Neural crest cell (in vitro differentiated cells): ENCODE results near the gene FRK. TPM values are rescaled to one million over a fixed set of nuclear protein-coding genes. Genes with fewer than 3 reads are reported as not detected.
"Not testable (repeated sequence)": the region's sequence is repeated elsewhere in the genome, so short reads cannot be mapped to it uniquely, and the experiment has no call there.

Source experiments
- DNase-seq: peaks from one replicate; pipeline ENCODE4 v3.0.0; 2021; ENCODE audit warnings: low read depth, mixed read lengths, low spot score
- H3K27ac Mint-ChIP-seq: one replicate; pipeline ENCODE4 v1.8.0; 2021; ENCODE audit warnings: mild to moderate bottlenecking, mixed read lengths; ENCODE audit not compliant: unreplicated experiment
- H3K27me3 Mint-ChIP-seq: 2 replicates; pipeline ENCODE4 v1.8.0; 2021; ENCODE audit warnings: low read depth, mild to moderate bottlenecking, mixed read lengths
- H3K36me3 Mint-ChIP-seq: 2 replicates; pipeline ENCODE4 v1.8.0; 2021; ENCODE audit warnings: low read depth, mild to moderate bottlenecking, mixed read lengths
- H3K4me1 Mint-ChIP-seq: 2 replicates; pipeline ENCODE4 v1.8.0; 2021; ENCODE audit warnings: mixed read lengths
- H3K4me3 Mint-ChIP-seq: one replicate; pipeline ENCODE4 v1.8.0; 2021; ENCODE audit warnings: mild to moderate bottlenecking, mixed read lengths
- H3K9me3 Mint-ChIP-seq: 2 replicates; pipeline ENCODE4 v1.8.0; 2021; ENCODE audit warnings: mixed read lengths
- total RNA-seq: library from RNA; stranded (reverse); gene quantifications from 2 replicates; pipeline ENCODE4 v1.2.1, GENCODE V29; 2021
- TF ChIP-seq, protein P1 (sequence below): fragments of 200-600 bp; sonication (generic); conservative IDR thresholded peaks from 2 replicates; pipeline ENCODE4 v1.5.0; 2021; ENCODE audit warnings: antibody characterized with exemption, mild to moderate bottlenecking

Gene FRK
- total RNA-seq, 1 donor from 2014 or later, result 0.12 TPM

DNA sequence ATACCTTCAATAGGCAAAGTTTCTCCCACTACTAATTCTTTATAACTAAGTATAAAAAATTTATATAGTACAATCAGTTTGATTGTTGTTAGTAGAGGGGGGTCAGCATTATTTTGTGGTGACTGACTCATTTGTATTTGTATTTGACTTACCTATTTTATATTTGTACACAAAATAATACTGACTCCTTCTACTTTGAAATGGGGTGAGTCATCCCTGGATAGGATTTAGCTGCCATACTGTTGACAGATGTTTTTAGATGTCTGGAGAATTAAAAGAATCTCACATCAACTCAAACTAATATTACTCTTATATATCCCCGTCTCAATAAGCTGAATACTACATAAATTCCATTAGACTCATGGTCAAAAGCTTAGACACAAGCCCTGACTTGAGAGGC lies 114.9 kb downstream of the FRK start:
- Mint-ChIP-seq H3K9me3 (peaks cover 4% of the 10 kb centered on the region), H3K4me1 (no peaks in the 10 kb centered on the region), H3K36me3 (no peaks in the 10 kb centered on the region), H3K27me3 (no peaks in the 10 kb centered on the region), H3K27ac (no peak overlapping the region), H3K4me3 (no peak overlapping the region)
- DNase-seq, result no peak
- TF ChIP-seq, protein P1, sequence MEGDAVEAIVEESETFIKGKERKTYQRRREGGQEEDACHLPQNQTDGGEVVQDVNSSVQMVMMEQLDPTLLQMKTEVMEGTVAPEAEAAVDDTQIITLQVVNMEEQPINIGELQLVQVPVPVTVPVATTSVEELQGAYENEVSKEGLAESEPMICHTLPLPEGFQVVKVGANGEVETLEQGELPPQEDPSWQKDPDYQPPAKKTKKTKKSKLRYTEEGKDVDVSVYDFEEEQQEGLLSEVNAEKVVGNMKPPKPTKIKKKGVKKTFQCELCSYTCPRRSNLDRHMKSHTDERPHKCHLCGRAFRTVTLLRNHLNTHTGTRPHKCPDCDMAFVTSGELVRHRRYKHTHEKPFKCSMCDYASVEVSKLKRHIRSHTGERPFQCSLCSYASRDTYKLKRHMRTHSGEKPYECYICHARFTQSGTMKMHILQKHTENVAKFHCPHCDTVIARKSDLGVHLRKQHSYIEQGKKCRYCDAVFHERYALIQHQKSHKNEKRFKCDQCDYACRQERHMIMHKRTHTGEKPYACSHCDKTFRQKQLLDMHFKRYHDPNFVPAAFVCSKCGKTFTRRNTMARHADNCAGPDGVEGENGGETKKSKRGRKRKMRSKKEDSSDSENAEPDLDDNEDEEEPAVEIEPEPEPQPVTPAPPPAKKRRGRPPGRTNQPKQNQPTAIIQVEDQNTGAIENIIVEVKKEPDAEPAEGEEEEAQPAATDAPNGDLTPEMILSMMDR, result no peak

DNA sequence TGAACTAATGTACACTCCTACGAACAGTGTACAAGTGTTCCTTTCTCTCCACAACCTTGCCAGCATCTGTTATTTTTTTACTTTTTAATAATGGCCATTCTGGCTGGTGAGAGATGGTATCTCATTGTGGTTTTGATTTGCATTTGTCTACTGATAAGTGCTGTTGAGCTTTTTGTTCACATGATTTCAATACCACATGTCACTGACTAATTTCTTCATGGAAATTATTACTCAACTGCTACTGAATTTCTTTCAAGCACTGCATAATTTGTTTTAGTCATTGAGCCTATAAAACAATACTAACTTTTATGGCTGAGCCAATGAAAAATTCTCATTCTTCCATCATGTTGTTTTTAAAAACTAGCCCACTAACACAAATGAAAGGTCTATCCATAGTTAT lies 115.4 kb downstream of the FRK start:
- Mint-ChIP-seq H3K4me3 (no peak overlapping the region), H3K36me3 (no peaks in the 10 kb centered on the region), H3K9me3 (peaks cover 4% of the 10 kb centered on the region), H3K27me3 (no peaks in the 10 kb centered on the region), H3K4me1 (no peaks in the 10 kb centered on the region), H3K27ac (no peak overlapping the region)
- no peak for DNase-seq
- TF ChIP-seq, protein P1, result no peak

DNA sequence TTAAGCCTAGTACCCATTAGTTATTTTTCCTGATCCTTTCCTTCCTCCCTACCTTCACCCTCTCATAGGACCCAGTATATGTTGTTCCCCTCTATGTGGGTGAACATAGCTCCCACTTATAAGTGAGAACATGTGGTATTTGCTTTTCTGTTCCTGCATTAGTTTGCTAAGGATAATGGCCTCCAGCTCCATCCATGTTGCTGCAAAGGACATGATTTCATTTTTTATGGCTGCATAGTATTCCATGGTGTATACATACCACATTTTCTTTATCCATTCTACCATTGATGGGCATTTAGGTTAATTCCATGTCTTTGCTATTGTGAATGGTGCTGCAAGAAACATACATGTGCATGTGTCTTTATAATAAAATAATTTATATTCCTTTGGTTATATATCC lies 115.9 kb downstream of the FRK start:
- H3K36me3 Mint-ChIP-seq, DNase-seq, H3K9me3 Mint-ChIP-seq, H3K4me1 Mint-ChIP-seq, H3K27ac Mint-ChIP-seq, H3K27me3 Mint-ChIP-seq, H3K4me3 Mint-ChIP-seq: not testable (repeated sequence)

DNA sequence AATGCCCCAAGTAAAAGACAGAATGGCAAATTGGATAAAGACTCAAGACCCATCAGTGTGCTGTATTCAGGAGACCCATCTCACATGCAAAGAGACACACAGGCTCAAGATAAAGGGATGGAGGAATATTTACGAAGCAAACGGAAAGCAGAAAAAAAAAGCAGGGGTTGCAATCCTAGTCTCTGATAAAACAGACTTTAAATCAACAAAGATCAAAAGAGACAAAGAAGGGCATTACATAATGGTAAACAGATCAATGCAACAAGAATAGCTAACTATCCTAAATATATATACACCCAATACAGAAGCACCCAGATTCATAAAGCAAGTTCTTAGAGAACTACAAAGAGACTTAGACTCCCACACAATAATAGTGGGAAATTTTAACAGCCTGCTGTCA lies 123.2 kb downstream of the FRK start:
- not testable (repeated sequence) for DNase-seq, H3K36me3 Mint-ChIP-seq, H3K9me3 Mint-ChIP-seq, H3K27ac Mint-ChIP-seq, H3K4me3 Mint-ChIP-seq, H3K4me1 Mint-ChIP-seq, H3K27me3 Mint-ChIP-seq

DNA sequence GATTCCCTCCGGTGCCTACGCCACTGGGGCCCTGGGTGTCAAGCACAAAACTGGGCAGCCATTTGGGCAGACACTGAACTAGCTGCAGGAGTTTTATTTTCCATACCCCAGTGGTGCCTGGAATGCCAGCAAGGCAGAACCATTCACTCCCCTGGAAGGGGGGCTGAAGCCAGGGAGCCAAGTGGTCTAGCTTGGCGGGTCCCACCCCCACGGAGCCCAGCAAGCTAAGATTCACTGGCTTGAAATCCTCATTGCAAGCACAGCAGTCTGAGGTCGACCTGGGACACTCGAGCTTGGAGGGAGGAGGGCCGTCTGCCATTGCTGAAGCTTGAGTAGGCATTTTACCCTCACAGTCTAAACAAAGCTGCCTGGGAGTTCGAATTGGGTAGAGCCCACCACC lies 125.3 kb downstream of the FRK start:
- H3K27ac Mint-ChIP-seq, result no peak overlapping the region
- no peaks in the 10 kb centered on the region for H3K4me1 Mint-ChIP-seq
- no peak overlapping the region for H3K4me3 Mint-ChIP-seq
- peaks cover 3% of the 10 kb centered on the region for H3K9me3 Mint-ChIP-seq
- no peak for DNase-seq
- no peaks in the 10 kb centered on the region for H3K36me3 Mint-ChIP-seq
- TF ChIP-seq, protein P1, result no peak
- no peaks in the 10 kb centered on the region for H3K27me3 Mint-ChIP-seq

DNA sequence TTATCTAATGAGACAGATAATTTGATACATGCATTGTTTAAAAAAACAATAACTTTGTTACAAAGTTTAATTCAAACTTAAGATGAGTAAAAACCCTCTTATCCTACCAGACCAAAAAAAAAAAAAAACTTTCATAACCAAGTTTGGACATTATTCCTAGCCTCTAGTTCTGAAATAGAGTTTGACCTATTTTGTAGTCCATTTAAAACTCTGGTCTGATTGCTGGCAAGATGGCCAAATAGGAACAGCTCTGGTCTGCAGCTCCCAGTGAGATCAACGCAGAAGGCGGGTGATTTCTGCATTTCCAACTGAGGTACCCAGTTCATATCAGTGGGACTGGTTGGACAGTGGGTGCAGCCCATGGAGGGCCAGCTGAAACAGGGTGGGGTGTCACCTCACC lies 125.9 kb downstream of the FRK start:
- Mint-ChIP-seq H3K27ac (no peak overlapping the region), H3K4me3 (no peak overlapping the region), H3K27me3 (no peaks in the 10 kb centered on the region), H3K9me3 (peaks cover 3% of the 10 kb centered on the region), H3K36me3 (no peaks in the 10 kb centered on the region), H3K4me1 (no peaks in the 10 kb centered on the region)
- DNase-seq, result no peak
- TF ChIP-seq, protein P1, result no peak

DNA sequence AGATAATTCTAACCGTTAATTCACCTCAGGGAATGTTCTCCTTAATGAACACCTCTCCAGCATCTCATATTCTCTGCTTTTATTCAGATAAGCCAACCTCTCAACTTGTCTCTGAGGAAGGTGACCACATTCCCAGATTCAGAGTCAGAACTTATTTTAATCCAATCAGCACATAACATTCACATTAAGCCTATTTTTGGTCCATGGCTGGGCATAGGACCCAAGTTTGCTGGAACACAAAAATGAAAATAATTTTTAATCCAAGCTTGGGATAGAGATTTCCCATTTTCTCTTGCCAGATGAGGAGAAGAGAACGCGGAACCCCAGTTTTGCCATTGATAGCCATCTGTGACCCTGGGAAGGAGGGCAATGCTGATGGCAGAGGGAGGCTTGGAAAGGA lies 126.5 kb downstream of the FRK start:
- Mint-ChIP-seq H3K4me3 (no peak overlapping the region), H3K36me3 (no peaks in the 10 kb centered on the region), H3K27ac (no peak overlapping the region), H3K4me1 (no peaks in the 10 kb centered on the region), H3K9me3 (no peaks in the 10 kb centered on the region), H3K27me3 (no peaks in the 10 kb centered on the region)
- no peak for DNase-seq
- TF ChIP-seq, protein P1, result no peak
